ENCODE results near the gene DUSP22.

The DUSP22 gene

GRCh38 chr6:338815-339262 is 46.6 kb downstream of the DUSP22 start:
- DNase-seq (ENCODE audit: low read depth) = no peak

- DNase-seq (ENCODE audit: low read depth) = no peak
Measured at GRCh38 chr6:339480-339879, 47.2 kb downstream of the DUSP22 start.

GRCh38 chr6:340186-340955 is 48.1 kb downstream of the DUSP22 start:
- DNase-seq (ENCODE audit: low read depth) = no peak

GRCh38 chr6:340991-341827 is 48.9 kb downstream of the DUSP22 start:
- no peak for DNase-seq (ENCODE audit: low read depth)

GRCh38 chr6:341914-342831 is 49.9 kb downstream of the DUSP22 start:
- DNase-seq (ENCODE audit: low read depth) = no peak

GRCh38 chr6:342832-343179 is 50.5 kb downstream of the DUSP22 start:
- no peak for DNase-seq (ENCODE audit: low read depth)

- DNase-seq (ENCODE audit: low read depth) = no peak
Measured at GRCh38 chr6:343226-343935, 51.1 kb downstream of the DUSP22 start.

- no peak for DNase-seq (ENCODE audit: low read depth)
Measured at GRCh38 chr6:343960-344815, 51.9 kb downstream of the DUSP22 start.

- DNase-seq (ENCODE audit: low read depth) = no peak
Measured at GRCh38 chr6:344816-345340, 52.6 kb downstream of the DUSP22 start.

- no peak for DNase-seq (ENCODE audit: low read depth)
Measured at GRCh38 chr6:345747-346385, 53.6 kb downstream of the DUSP22 start.

GRCh38 chr6:346386-347030 is 54.2 kb downstream of the DUSP22 start:
- no peak for DNase-seq (ENCODE audit: low read depth)

GRCh38 chr6:347232-347631 is 54.9 kb downstream of the DUSP22 start:
- no peak for DNase-seq (ENCODE audit: low read depth)

GRCh38 chr6:347951-348859 is 55.9 kb downstream of the DUSP22 start:
- DNase-seq (ENCODE audit: low read depth) = no peak

- DNase-seq (ENCODE audit: low read depth) = no peak
Measured at GRCh38 chr6:348860-349396, 56.6 kb downstream of the DUSP22 start.

GRCh38 chr6:349491-349921 is 57.2 kb downstream of the DUSP22 start:
- DNase-seq (ENCODE audit: low read depth) = no peak

- DNase-seq (ENCODE audit: low read depth) = no peak
Measured at GRCh38 chr6:350371-350770, 58.1 kb downstream of the DUSP22 start.

GRCh38 chr6:351011-351866 is 59.0 kb downstream of the DUSP22 start:
- DNase-seq (ENCODE audit: low read depth) = no peak

Measured in HS-5 (cell line).